Left colon (tissue), 2 donors: ENCODE data around the gene HSDL1. TPM values are rescaled to one million over a fixed set of nuclear protein-coding genes. Genes with fewer than 3 reads are reported as not detected.

Experiments used
- total RNA-seq, 2 donors: library from RNA; stranded (reverse); fragmentation: NEBNext Ultra II Directional; extraction: Animal tissue kit (Norgen Biotek cat#: 25700); gene quantifications; one replicate each; pipeline ENCODE4 v1.2.1, GENCODE V29; 2021
- donor health status: DM: no; HTN: no; CAD: no.
- donor health status: DM: yes; HTN: yes; CAD: no.

Gene HSDL1
- total RNA-seq, 2 donors from 2014 or later: 11.5 to 13.2 TPM

Other genes with a start within 250 kb of the HSDL1 start
- 1 to 10 TPM; 8.7 to 9.8 TPM for gene MLYCD, start 246.1 kb downstream of the HSDL1 start, total RNA-seq
- 10 to 100 TPM; 14.5 to 14.7 TPM for gene OSGIN1, start 191.9 kb downstream of the HSDL1 start, total RNA-seq
- gene NECAB2, start 176.9 kb downstream of the HSDL1 start, total RNA-seq: 1 to 10 TPM in 1 of 2 donors, under 1 TPM in 1; 0.24 to 1.0 TPM
- gene SLC38A8, start 102.4 kb downstream of the HSDL1 start, total RNA-seq: not detected
- 10 to 100 TPM; 68.5 to 73.8 TPM for gene MBTPS1, start 28.2 kb downstream of the HSDL1 start, total RNA-seq
- under 1 TPM; 0.09 to 0.34 TPM for gene DNAAF1, start 131 bp upstream of the HSDL1 start, total RNA-seq
- 10 to 100 TPM; 33.1 to 36.8 TPM for gene TAF1C, start 41.9 kb upstream of the HSDL1 start, total RNA-seq
- under 1 TPM in 1 of 2 donors, not detected in 1; 0.14 TPM for gene ADAD2, start 46.0 kb upstream of the HSDL1 start, total RNA-seq
- not detected for gene KCNG4, start 94.8 kb upstream of the HSDL1 start, total RNA-seq
- gene WFDC1, start 149.7 kb upstream of the HSDL1 start, total RNA-seq: 10 to 100 TPM in 1 of 2 donors, 1 to 10 TPM in 1; 4.3 to 12.3 TPM
- gene ATP2C2, start 223.4 kb upstream of the HSDL1 start, total RNA-seq: 100 to 1,000 TPM; 188 to 253 TPM